GM10266 (cell line): ENCODE data around the gene SH3PXD2B.
"Not testable (repeated sequence)": the region's sequence is repeated elsewhere in the genome, so short reads cannot be mapped to it uniquely, and the experiment has no call there.

Experiments
- DNase-seq: peaks from one replicate; pipeline ENCODE4 v3.0.0; 2012; ENCODE audit errors: extremely low spot score
- CTCF ChIP-seq: IDR thresholded peaks from 2 replicates; pipeline ENCODE4 v1.5.1; 2012; ENCODE audit warnings: mild to moderate bottlenecking, low read depth; ENCODE audit not compliant: control insufficient read depth, insufficient read depth; ENCODE audit errors: missing control alignments

Gene SH3PXD2B

GRCh38 chr5:172479034-172479783, 24.9 kb upstream of the SH3PXD2B start:
- peak; percentile 78 for DNase-seq
- peak; percentile 76 for TF ChIP-seq CTCF

- DNase-seq: not testable (repeated sequence)
These were observed 24.3 kb upstream of the SH3PXD2B start for GRCh38 chr5:172478695-172479033.

- no peak for TF ChIP-seq CTCF
- no peak for DNase-seq
These were observed 23.9 kb upstream of the SH3PXD2B start for GRCh38 chr5:172478256-172478655.

GRCh38 chr5:172477466-172477865, 23.1 kb upstream of the SH3PXD2B start:
- DNase-seq: no peak
- no peak for TF ChIP-seq CTCF

- DNase-seq: no peak
- TF ChIP-seq CTCF: no peak
These were observed 20.0 kb upstream of the SH3PXD2B start for GRCh38 chr5:172474293-172474692.

- no peak for DNase-seq
- TF ChIP-seq CTCF: no peak
These were observed 19.1 kb upstream of the SH3PXD2B start for GRCh38 chr5:172473427-172473826.

GRCh38 chr5:172469697-172470096, 15.4 kb upstream of the SH3PXD2B start:
- no peak for DNase-seq
- TF ChIP-seq CTCF: no peak

GRCh38 chr5:172466062-172466461, 11.7 kb upstream of the SH3PXD2B start:
- DNase-seq: no peak

More at GRCh38 chr5:172466062-172466461, 11.7 kb upstream of the SH3PXD2B start:
- no peak for TF ChIP-seq CTCF
